ENCODE results near the gene WWC2.
"Not testable (repeated sequence)": the region's sequence is repeated elsewhere in the genome, so short reads cannot be mapped to it uniquely, and the experiment has no call there.

The WWC2 gene

GRCh38 chr4:183181081-183181480 is 82.0 kb downstream of the WWC2 start:
- Mint-ChIP-seq H3K27me3 (peaks cover 17% of the 10 kb centered on the region), H3K27ac (no peak overlapping the region), H3K4me1 (peaks cover 13% of the 10 kb centered on the region), H3K9me3 (peaks cover 7% of the 10 kb centered on the region), H3K36me3 (ENCODE audit: low read depth) (peaks cover 4% of the 10 kb centered on the region), H3K4me3 (no peak overlapping the region)
- DNase-seq (no peak), ATAC-seq (no peak)

- H3K4me1 Mint-ChIP-seq = peaks cover 13% of the 10 kb centered on the region
- peak; percentile 35 for ATAC-seq
- H3K27me3 Mint-ChIP-seq = peaks cover 26% of the 10 kb centered on the region
- H3K27ac Mint-ChIP-seq = no peak overlapping the region
- H3K4me3 Mint-ChIP-seq = no peak overlapping the region
- H3K36me3 Mint-ChIP-seq (ENCODE audit: low read depth) = peaks cover 4% of the 10 kb centered on the region
- peak; percentile 6 for DNase-seq
- peaks cover 7% of the 10 kb centered on the region for H3K9me3 Mint-ChIP-seq
Measured at GRCh38 chr4:183182873-183183725, 84.0 kb downstream of the WWC2 start.

GRCh38 chr4:183183906-183184535 is 85.0 kb downstream of the WWC2 start:
- Mint-ChIP-seq H3K4me3 (no peak overlapping the region), H3K9me3 (peaks cover 7% of the 10 kb centered on the region), H3K4me1 (peaks cover 13% of the 10 kb centered on the region), H3K36me3 (ENCODE audit: low read depth) (peaks cover 4% of the 10 kb centered on the region), H3K27me3 (peaks cover 29% of the 10 kb centered on the region), H3K27ac (no peak overlapping the region)
- DNase-seq = no peak
- ATAC-seq = peak; percentile 36

GRCh38 chr4:183185018-183185417 is 86.0 kb downstream of the WWC2 start:
- peak; percentile 87 for ATAC-seq
- Mint-ChIP-seq H3K27ac (no peak overlapping the region), H3K27me3 (peaks cover 27% of the 10 kb centered on the region), H3K36me3 (ENCODE audit: low read depth) (peaks cover 4% of the 10 kb centered on the region), H3K4me3 (no peak overlapping the region), H3K4me1 (peaks cover 13% of the 10 kb centered on the region), H3K9me3 (peaks cover 7% of the 10 kb centered on the region)
- peak; percentile 6 for DNase-seq

- DNase-seq (no peak), ATAC-seq (no peak)
- Mint-ChIP-seq H3K4me1 (peaks cover 13% of the 10 kb centered on the region), H3K27me3 (peaks cover 25% of the 10 kb centered on the region), H3K36me3 (ENCODE audit: low read depth) (peaks cover 4% of the 10 kb centered on the region), H3K27ac (no peak overlapping the region), H3K4me3 (no peak overlapping the region), H3K9me3 (peaks cover 7% of the 10 kb centered on the region)
Measured at GRCh38 chr4:183185559-183185958, 86.5 kb downstream of the WWC2 start.

GRCh38 chr4:183186813-183187212 is 87.8 kb downstream of the WWC2 start:
- DNase-seq (no peak), ATAC-seq (no peak)
- peaks cover 4% of the 10 kb centered on the region for H3K36me3 Mint-ChIP-seq (ENCODE audit: low read depth)

GRCh38 chr4:183190900-183191527 is 92.0 kb downstream of the WWC2 start:
- Mint-ChIP-seq H3K27ac (no peak overlapping the region), H3K4me3 (no peak overlapping the region), H3K4me1 (no peaks in the 10 kb centered on the region), H3K27me3 (peaks cover 22% of the 10 kb centered on the region), H3K36me3 (ENCODE audit: low read depth) (no peaks in the 10 kb centered on the region), H3K9me3 (no peaks in the 10 kb centered on the region)
- DNase-seq (no peak), ATAC-seq (no peak)

More at GRCh38 chr4:183186813-183187212, 87.8 kb downstream of the WWC2 start:
- H3K4me3 Mint-ChIP-seq = no peak overlapping the region
- peaks cover 28% of the 10 kb centered on the region for H3K27me3 Mint-ChIP-seq
- peaks cover 7% of the 10 kb centered on the region for H3K9me3 Mint-ChIP-seq
- peaks cover 13% of the 10 kb centered on the region for H3K4me1 Mint-ChIP-seq
- H3K27ac Mint-ChIP-seq = no peak overlapping the region

- DNase-seq = no peak
- H3K4me3 Mint-ChIP-seq = no peak overlapping the region
- no peak for ATAC-seq
- H3K36me3 Mint-ChIP-seq (ENCODE audit: low read depth) = no peaks in the 10 kb centered on the region
- H3K27ac Mint-ChIP-seq = no peak overlapping the region
- H3K27me3 Mint-ChIP-seq = peaks cover 16% of the 10 kb centered on the region
- no peaks in the 10 kb centered on the region for H3K4me1 Mint-ChIP-seq
- H3K9me3 Mint-ChIP-seq = no peaks in the 10 kb centered on the region
Measured at GRCh38 chr4:183191630-183192029, 92.6 kb downstream of the WWC2 start.

- ATAC-seq (no peak), DNase-seq (no peak)
- H3K4me3 Mint-ChIP-seq = no peak overlapping the region
- H3K4me1 Mint-ChIP-seq = no peaks in the 10 kb centered on the region
- peaks cover 13% of the 10 kb centered on the region for H3K27me3 Mint-ChIP-seq
- H3K9me3 Mint-ChIP-seq = no peaks in the 10 kb centered on the region
- H3K27ac Mint-ChIP-seq = no peak overlapping the region
- no peaks in the 10 kb centered on the region for H3K36me3 Mint-ChIP-seq (ENCODE audit: low read depth)
Measured at GRCh38 chr4:183192571-183192970, 93.5 kb downstream of the WWC2 start.

GRCh38 chr4:183193730-183194338 is 94.8 kb downstream of the WWC2 start:
- not testable (repeated sequence) for H3K4me3 Mint-ChIP-seq, H3K27ac Mint-ChIP-seq

GRCh38 chr4:183195534-183195933 is 96.5 kb downstream of the WWC2 start:
- H3K4me3 Mint-ChIP-seq = no peak overlapping the region
- no peak overlapping the region for H3K27ac Mint-ChIP-seq
- no peaks in the 10 kb centered on the region for H3K4me1 Mint-ChIP-seq
- no peak for ATAC-seq
- no peak for DNase-seq
- H3K36me3 Mint-ChIP-seq (ENCODE audit: low read depth) = no peaks in the 10 kb centered on the region
- H3K27me3 Mint-ChIP-seq = peaks cover 3% of the 10 kb centered on the region
- H3K9me3 Mint-ChIP-seq = no peaks in the 10 kb centered on the region

More at GRCh38 chr4:183193730-183194338, 94.8 kb downstream of the WWC2 start:
- not testable (repeated sequence) for H3K4me1 Mint-ChIP-seq; DNase-seq; H3K27me3 Mint-ChIP-seq; H3K9me3 Mint-ChIP-seq; H3K36me3 Mint-ChIP-seq (ENCODE audit: low read depth); ATAC-seq

- DNase-seq (no peak), ATAC-seq (no peak)
- Mint-ChIP-seq H3K27me3 (no peaks in the 10 kb centered on the region), H3K4me3 (no peak overlapping the region), H3K9me3 (no peaks in the 10 kb centered on the region), H3K27ac (no peak overlapping the region), H3K4me1 (no peaks in the 10 kb centered on the region), H3K36me3 (ENCODE audit: low read depth) (no peaks in the 10 kb centered on the region)
Measured at GRCh38 chr4:183197140-183197539, 98.1 kb downstream of the WWC2 start.

GRCh38 chr4:183200453-183200852 is 101.4 kb downstream of the WWC2 start:
- Mint-ChIP-seq H3K4me1 (no peaks in the 10 kb centered on the region), H3K36me3 (ENCODE audit: low read depth) (no peaks in the 10 kb centered on the region), H3K27me3 (no peaks in the 10 kb centered on the region), H3K9me3 (no peaks in the 10 kb centered on the region), H3K27ac (no peak overlapping the region), H3K4me3 (no peak overlapping the region)
- ATAC-seq (no peak), DNase-seq (no peak)

- Mint-ChIP-seq H3K27me3 (no peaks in the 10 kb centered on the region), H3K27ac (no peak overlapping the region), H3K4me3 (no peak overlapping the region), H3K4me1 (no peaks in the 10 kb centered on the region), H3K36me3 (ENCODE audit: low read depth) (no peaks in the 10 kb centered on the region), H3K9me3 (no peaks in the 10 kb centered on the region)
- ATAC-seq (no peak), DNase-seq (no peak)
Measured at GRCh38 chr4:183201331-183201730, 102.3 kb downstream of the WWC2 start.
